GM08714 (cell line): ENCODE results near the gene BRD4.
A peak's percentile ranks its signal among the peaks of the same experiment; 100 is the strongest.

Experiments
- H3K4me3 ChIP-seq: fragments of 200-500 bp; sonication (Bioruptor generic); 2 replicates; pipeline ENCODE4 v1.5.1; 2014; ENCODE audit warnings: mild to moderate bottlenecking, low read length, inconsistent platforms
- ZNF274 ChIP-seq: IDR thresholded peaks from 2 replicates; pipeline ENCODE4 v1.6.1; 2012; ENCODE audit warnings: mild to moderate bottlenecking, low read depth, low read length

The BRD4 gene

DNA sequence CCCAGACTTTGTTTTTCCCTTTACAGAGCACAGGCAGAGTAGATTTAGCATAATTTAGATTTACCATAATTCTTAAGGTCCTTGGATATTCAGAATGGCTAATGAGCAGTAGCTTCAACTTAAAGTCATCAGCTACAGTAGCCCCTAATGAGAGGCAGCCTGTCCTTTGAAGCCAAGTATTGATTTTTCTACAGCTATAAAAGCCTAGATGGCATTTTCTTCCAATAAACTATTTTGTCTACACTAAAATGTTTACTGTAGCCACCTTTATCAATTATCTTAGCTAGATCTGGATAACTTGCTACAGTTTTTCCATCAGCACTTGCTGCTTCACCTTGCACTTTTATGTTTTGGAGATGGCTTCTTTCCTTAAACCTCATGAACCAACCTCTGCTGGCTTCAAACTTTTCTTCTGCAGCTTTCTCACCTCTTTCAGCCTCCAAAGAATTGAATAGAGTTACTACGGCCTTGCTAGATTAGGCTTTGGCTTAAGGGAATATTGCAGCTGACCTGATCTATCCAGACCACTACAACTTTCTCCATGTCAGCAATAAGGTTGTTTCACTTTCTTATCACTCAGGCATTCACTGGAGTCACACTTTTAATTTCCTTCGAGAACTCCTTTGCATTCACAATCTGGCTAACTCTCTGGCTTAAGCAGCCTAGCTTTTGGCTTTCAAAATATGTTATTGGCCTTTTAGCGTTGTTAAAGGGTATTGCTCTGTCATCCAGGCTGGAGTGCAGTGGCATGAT is 26.6 kb downstream of the BRD4 start:
- H3K4me3 ChIP-seq: no peak overlapping the region
- no peak for TF ChIP-seq ZNF274

DNA sequence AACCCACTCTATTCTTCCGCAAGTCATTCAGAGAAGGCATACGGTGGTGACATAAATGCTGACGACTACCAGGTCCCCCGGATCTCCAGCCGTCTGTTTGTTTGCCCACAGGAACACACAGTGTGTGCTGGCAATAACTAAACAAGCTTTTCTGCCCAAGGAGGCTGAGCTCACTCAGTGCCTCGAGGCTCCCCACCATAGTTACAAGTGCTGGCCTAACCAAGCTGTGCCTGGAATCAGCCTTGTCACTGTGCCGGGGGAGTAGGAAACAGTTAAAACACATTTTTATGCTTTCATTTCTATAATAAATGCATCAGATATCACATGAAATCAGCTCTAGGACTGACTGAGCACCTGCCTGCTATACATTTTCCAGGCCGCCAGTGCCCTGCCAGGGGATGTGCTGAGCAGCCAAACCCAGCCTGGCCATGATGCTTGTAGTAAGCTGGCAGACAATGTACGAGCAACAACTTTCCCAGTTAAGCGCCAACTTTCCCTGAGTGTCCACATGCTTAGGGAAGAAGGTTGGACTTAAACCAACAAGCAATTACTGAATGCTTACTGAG is 28.1 kb downstream of the BRD4 start:
- H3K4me3 ChIP-seq: no peak overlapping the region
- TF ChIP-seq ZNF274: no peak

DNA sequence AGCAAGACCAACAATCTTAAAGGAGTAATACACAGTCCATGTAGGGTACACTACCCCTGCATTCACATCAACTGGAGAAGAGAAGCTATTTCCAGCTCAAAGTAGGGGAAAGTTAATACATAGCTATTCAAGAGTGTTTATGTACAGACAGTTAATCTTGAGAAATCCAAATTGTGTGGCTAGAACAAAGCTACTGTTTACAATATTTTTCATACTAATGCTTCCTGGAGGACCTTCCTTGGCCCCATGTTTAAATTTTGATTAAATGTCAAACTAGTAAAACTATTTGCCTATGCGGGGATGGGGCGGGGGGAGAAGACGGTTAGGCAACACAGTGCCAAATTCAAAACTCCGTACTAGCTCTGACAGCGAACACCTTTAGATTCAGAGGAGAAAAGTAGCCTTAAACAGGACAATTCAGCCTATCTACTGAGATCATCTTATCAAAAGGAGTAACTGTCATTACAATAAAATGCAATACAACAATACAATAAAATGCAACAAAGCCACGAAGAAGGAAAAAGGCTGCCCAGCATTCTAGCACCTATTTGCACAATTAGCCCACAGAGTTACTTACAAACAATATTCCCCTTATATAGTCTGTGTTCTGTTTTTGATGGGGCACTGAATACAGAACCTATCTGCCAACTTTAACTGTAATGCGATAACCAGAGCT is 29.1 kb downstream of the BRD4 start:
- H3K4me3 ChIP-seq: no peak overlapping the region
- no peak for TF ChIP-seq ZNF274

DNA sequence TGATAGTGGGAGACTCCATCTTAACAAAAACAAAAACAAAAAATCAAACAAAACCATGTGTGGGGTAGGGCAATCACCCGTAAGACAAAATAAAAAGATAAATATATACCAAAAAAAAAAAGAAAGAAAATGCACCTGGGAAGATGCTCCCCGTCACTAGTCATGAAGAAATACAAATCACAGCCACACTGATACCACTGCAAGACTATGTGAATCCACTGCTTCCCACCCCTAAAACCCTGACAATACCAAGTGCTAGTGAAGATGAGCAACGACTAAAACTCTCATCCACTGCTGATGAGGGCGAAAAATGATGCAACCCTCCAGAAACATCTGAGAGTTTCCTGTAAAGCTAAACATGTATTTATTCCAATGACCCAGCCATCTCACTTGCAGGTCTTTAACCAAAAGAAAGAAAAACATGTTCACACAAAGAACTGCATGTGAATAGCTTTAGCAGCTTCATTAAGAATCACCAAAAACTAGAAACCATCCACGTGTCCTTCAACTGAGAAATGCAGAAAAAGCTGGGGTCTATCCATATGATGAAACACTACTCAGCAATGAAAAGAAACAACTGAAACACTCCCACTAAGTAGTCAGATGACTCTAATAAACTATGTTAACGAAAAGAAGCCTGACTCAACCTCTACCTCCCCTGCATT is 31.7 kb downstream of the BRD4 start:
- no peak overlapping the region for H3K4me3 ChIP-seq
- no peak for TF ChIP-seq ZNF274

DNA sequence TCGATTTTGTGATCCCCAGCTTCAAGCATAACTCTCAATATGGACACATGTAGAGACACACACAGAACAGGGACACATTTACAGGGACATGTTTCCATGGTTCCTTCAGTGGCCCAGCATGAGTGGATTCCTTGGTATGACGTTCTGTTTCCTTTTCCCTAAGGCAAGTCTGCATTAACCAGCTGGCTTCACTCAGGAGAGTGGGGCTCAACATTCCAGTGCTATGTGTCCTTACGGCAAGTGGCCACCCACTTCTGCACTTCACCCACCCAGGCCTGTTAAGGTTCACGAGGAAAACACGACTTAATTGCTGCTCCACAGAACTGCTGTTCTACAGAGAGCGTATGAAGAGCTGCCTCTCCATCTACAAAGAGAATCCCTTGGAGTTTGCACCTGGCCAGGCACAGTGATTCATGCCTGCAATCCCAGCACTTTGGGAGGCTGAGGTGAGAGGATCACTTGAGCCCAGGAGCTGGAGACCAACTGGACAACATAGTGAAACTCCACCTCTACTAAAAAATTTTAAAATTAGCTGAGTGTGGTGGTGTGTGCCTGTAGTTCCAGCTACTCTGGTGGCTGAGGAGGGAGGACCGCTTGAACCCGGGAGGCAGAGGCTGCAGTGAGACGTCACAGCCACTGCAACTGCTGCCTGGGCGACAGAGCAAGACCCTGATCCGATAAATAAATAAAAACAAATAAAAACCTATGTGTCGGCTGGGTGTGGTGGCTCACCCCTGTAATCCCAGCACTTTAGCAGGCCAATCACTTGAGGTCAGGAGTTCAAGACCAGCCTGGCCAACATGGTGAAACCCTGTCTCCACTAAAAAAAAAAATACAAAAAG is 32.5 kb downstream of the BRD4 start:
- no peak overlapping the region for H3K4me3 ChIP-seq

DNA sequence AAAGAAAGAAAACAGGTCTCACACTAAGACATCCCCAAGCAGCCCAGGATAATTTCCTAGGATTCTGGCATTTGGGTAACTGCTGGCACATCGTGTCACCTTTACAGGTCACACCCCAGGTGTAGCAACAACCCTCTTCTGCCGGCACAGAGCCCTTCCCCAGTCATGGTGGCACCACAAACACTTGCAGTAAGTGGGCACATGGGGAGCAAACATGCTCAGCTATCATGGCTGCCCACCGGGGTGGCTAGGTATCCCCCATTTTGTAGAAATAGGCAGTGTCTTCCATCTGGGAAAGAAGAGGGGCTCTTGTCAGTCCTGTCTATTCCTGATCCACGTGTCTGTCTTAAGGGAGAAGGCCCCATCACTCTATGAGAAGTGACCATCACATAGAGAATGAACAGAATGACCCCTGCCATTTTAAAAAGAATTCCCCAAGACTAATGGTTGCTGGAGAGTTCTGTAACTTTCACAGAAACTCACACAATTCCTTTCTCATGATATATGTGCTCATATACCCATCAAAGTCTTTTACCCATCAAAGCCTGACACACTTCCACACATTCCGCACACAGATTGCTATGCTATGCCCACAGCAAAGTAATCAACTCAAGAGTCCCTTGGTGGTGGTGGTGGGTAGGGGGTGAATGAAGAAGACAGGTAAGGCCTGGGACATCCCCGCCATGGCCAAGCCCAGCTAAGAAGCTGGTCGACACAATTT is 33.3 kb downstream of the BRD4 start:
- TF ChIP-seq ZNF274: no peak
- no peak overlapping the region for H3K4me3 ChIP-seq

More for the DNA sequence above, 32.5 kb downstream of the BRD4 start:
- no peak for TF ChIP-seq ZNF274

DNA sequence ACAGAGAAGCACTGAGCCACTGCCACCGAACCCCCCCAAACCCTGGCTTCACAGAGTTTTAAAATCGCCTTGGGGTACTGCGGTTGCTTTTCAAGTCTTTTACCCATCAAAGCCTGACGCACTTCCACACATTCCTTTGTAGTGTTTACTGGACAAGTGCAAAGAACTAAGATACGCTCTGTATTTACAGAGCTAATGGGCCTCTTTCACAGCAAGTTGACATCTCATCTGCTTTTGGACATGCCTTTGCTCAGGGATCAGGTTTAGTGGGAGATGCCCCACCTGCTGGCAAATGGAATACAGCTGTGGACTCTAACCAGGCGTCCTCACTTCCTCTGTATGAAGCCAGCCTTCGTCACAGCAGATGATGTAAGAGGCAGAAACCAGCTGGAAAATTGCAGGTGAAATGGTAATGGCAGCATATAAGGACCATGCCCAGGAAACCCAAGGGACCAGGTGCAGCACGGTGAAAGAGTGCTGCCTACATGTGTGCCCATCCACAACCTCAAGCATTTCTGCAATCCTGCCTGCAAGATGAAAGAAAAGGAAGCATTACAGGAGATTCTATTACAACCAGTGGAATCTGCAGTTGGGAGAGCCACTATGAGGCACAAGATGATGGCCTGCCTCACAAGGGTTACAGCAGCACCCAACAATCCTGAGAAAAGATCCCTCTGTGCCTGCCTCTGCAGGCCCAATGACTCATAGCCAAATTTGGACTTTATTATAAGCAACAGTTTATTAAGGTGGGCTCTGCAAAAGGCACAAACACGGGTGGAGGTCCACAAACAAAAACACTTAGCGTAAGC is 34.7 kb downstream of the BRD4 start:
- no peak overlapping the region for H3K4me3 ChIP-seq
- TF ChIP-seq ZNF274: no peak

DNA sequence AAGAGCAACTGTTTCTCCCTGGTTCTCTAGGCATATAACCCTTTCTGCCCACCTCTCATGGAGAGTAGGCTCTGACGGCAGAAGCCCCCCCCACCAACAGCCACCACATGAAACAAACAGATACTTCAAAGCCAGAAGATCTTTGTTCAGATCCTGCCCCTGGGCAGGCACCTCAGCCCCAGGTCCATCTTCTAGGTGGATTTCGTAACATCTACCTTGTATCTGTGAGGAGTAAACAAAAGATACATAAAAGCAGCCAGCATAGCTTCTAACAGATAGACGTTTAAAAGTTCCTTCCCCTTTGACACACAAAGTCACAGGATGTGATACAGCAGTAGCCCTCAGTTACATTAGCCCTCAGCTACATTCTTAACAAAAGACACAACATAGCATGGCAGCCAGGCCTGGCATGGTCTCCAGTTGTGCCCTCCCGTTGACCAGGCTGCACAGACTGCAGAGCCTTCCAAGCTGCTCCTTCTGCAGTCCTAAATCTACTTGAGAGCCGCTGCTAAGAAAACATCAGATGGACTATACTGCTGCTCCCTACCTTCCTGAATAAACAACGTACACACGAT is 35.4 kb downstream of the BRD4 start:
- H3K4me3 ChIP-seq: no peak overlapping the region
- no peak for TF ChIP-seq ZNF274

DNA sequence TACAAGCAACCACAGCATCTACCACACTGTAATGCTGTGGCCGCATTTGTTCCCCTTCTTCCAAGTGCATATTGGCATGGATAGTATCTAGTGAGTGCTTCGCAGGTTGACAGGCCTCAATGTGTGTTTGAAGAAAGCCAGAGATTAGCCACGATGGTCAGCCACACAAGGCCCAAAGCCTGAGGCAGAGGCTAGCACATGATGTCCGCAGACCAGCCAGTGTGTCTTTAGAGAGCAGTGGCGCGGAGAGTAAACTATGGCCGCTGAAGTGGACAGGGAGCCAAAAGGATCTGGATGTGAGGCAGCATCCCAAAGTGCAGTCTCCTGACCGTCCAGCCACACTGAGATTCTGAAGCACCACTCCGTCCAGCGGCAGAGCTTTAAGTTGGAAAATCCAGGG is 36.0 kb downstream of the BRD4 start:
- no peak overlapping the region for H3K4me3 ChIP-seq
- no peak for TF ChIP-seq ZNF274

DNA sequence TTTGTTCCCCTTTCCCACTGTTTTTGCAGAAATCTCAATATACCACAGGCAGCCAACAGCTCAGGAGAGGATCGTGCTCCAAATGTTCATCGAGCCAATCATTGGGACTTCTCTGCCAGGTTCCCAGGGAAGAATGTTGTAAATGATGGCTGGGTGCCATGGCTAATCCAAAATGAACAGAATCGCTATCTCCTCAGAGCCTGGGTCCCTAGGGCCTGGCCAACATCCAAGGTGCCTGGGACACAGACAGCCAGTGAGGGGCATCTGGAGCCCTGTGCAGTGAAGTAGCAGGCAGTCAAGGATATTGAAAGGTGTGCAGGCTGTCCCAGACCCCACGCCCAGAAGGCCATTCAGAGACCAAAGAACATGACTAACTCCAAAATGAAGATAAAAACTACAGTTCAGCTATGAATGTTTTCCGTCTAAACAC is 37.8 kb downstream of the BRD4 start:
- no peak for TF ChIP-seq ZNF274
- H3K4me3 ChIP-seq: no peak overlapping the region

DNA sequence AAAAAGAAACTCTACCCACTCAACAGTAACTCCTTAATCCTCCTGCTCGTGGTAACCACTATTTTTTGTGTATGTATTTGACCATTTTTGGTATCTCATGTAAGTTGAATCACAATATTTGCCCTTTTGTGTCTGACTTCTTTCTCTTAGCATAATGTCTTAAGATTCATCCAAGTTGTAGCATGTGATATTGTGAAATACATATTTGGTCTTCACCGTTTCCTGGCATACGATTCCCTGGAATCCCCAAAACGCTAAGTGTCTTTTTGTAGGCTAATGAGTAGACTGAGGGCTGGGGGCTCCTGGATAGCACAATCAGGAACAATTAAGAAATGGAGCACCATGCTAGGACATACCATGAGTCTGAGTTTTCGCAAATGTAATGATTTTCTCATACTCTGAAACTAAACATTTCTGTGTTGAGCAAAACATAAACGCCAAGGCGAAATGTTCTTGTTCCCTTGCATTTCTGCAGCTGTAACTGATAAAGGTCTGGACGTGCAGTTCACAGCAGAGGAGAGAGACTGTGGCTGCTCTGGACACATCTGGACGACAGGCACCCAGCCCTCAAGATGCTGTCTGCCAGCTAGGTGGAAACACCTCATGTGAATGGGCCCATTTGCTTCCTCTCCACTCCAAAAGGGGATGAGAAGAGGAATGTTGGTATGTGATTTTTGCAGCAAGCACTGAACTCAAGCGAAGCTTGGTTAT is 38.4 kb downstream of the BRD4 start:
- no peak overlapping the region for H3K4me3 ChIP-seq
- TF ChIP-seq ZNF274: no peak

DNA sequence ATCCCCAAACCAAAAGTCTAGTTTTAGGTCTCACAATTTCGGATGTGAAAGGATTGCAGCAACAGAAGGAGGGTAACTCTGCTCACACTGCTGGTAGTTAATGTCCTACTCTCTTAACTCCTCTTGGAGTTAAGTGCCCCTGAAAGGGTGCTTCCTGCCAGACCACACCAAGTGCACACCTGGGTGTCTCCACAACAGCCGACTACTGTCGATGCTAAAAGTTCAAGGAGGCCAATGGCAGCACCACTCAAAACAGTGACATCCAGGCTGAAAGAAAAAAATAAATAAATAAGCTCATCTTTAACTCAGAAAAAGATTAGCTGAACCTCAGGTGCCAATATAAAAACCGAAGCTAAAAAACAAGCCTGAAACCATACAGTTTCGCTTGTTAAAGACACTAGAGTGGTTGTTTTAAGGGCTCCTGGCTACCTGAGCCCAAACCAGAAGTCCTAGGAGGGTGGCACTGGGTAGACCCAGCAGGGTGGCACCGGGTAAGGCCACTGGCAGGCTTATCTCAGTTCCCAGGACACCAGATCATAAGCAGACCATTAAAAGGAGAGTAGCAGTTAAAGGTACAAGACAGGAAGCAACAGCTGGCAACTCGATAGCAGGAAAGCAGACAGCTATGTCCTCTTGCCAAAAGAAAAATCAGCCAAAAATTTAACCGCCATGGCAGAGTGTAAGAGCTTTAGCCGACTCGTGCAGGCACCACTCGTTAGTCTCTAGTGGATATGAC is 39.3 kb downstream of the BRD4 start:
- TF ChIP-seq ZNF274: no peak
- H3K4me3 ChIP-seq: peak overlapping the region; percentile 34; the same call in 1 of the 2 replicates
